HCT116 (cell line): Measurements from ENCODE around the gene TRAPPC14. TPM values are rescaled to one million over a fixed set of nuclear protein-coding genes. Genes with fewer than 3 reads are reported as not detected.
A peak's percentile ranks its signal among the peaks of the same experiment; 100 is the strongest.
"Not testable (repeated sequence)": the region's sequence is repeated elsewhere in the genome, so short reads cannot be mapped to it uniquely, and the experiment has no call there.

Experiments used
- ATAC-seq: fragments of 200-7000 bp; cut with Tn5 transposase; 2 replicates; pipeline ENCODE4 v1.9.1; 2020; ENCODE audit warnings: mild to moderate bottlenecking, moderate library complexity
- BruUV-seq: library from RNA; stranded (reverse); fragments of 400-500 nt; replicated peaks from 2 replicates; lab custom pipeline; 2021; lab: Mats Ljungman, UMichigan
- CTCF ChIA-PET: fragments of 300-600 bp; sonication (Branson Sonifier 250); formaldehyde crosslinking; loops from one replicate; lab custom pipeline; 2021; ENCODE audit warnings: antibody characterized with exemption; lab: Charles Lee
- POLR2A ChIA-PET: fragments of 300-600, 350-600 bp; sonication (Branson Sonifier 250); formaldehyde crosslinking; loops from one replicate; lab custom pipeline; 2021; ENCODE audit warnings: antibody characterized with exemption; lab: Charles Lee
- RAD21 ChIA-PET, 2 experiments: fragments of 300-600 bp; sonication (Branson Sonifier 250); formaldehyde crosslinking; loops; one replicate each; lab custom pipeline; 2023; ENCODE audit warnings: low total read pairs in 2 of 2; ENCODE audit not compliant: uncharacterized antibody in 2 of 2, unreplicated experiment in 2 of 2, low non-redundant PET in 1 of 2; lab: Charles Lee
- DNase-seq: peaks from one replicate; pipeline ENCODE4 v3.0.0-alpha.2; 2010; ENCODE audit warnings: low read depth, low spot score
- H2AFZ ChIP-seq: fragments of 200-600 bp; shearing (Covaris generic), sonication (generic); 2 replicates; pipeline ENCODE4 v1.6.1; 2017; ENCODE audit warnings: low read depth, mixed run types, mixed read lengths, antibody characterized with exemption, low read length; ENCODE audit not compliant: poor library complexity, severe bottlenecking
- H3K27ac ChIP-seq: 2 replicates; pipeline ENCODE4 v1.5.1; 2012; ENCODE audit warnings: low read depth, low read length
- H3K27me3 ChIP-seq: fragments of 200-600 bp; sonication (generic); 2 replicates; pipeline ENCODE4 v1.6.1; 2016; ENCODE audit warnings: mixed run types, low read length, mixed read lengths; ENCODE audit not compliant: insufficient read depth
- H3K36me3 ChIP-seq, 2 experiments: fragments of 200-500 bp in 1 of 2; fragments of 200-600 bp in 1 of 2; sonication (Bioruptor generic) in 1 of 2; sonication (generic) in 1 of 2; 2 replicates each; pipeline versions ENCODE4 v1.5.1 to v1.6.1; 2014 to 2016; ENCODE audit warnings: low read length in 2 of 2, inconsistent platforms in 1 of 2, mixed read lengths in 1 of 2, mixed run types in 1 of 2; ENCODE audit not compliant: insufficient read depth in 2 of 2, control insufficient read depth in 1 of 2
- H3K4me1 ChIP-seq, 2 experiments: fragments of 200-600 bp in 1 of 2; sonication (generic) in 1 of 2; 2 replicates each; pipeline versions ENCODE4 v1.5.1 to v1.6.1; 2012 to 2017; ENCODE audit warnings: low read length in 2 of 2, inconsistent platforms in 1 of 2, mild to moderate bottlenecking in 1 of 2, mixed read lengths in 1 of 2, mixed run types in 1 of 2, moderate library complexity in 1 of 2; ENCODE audit not compliant: insufficient read depth in 2 of 2, control insufficient read depth in 1 of 2
- H3K4me2 ChIP-seq: fragments of 200-600 bp; sonication (generic); 2 replicates; pipeline ENCODE4 v1.6.1; 2017; ENCODE audit warnings: mixed run types, low read length, mixed read lengths
- H3K4me3 ChIP-seq, 2 experiments: fragments of 200-600 bp in 1 of 2; sonication (generic) in 1 of 2; replicated peaks in 1 of 2; 2 replicates each; pipeline ENCODE4 v1.5.1; 2011 to 2016; ENCODE audit warnings: low read length in 2 of 2, control low read depth in 1 of 2, low read depth in 1 of 2, mild to moderate bottlenecking in 1 of 2, mixed read lengths in 1 of 2, mixed run types in 1 of 2
- H3K79me2 ChIP-seq: fragments of 200-600 bp; sonication (generic); 2 replicates; pipeline ENCODE4 v1.6.1; 2017; ENCODE audit warnings: mild to moderate bottlenecking, mixed run types, low read length, moderate library complexity, mixed read lengths; ENCODE audit not compliant: insufficient read depth
- H3K9ac ChIP-seq: fragments of 200-600 bp; sonication (generic); 2 replicates; pipeline ENCODE4 v1.6.1; 2016; ENCODE audit warnings: low read length, mixed read lengths
- H3K9me2 ChIP-seq: fragments of 200-600 bp; sonication (generic), shearing (Covaris generic); 2 replicates; pipeline ENCODE4 v1.6.1; 2017; ENCODE audit warnings: mixed run types, mild to moderate bottlenecking, moderate library complexity; ENCODE audit not compliant: insufficient read depth
- H3K9me3 ChIP-seq, 2 experiments: fragments of 200-500 bp in 1 of 2; fragments of 200-600 bp in 1 of 2; sonication (Bioruptor generic) in 1 of 2; sonication (generic) in 1 of 2; 2 replicates each; pipeline ENCODE4 v1.6.1; 2014 to 2017; ENCODE audit warnings: low read length in 2 of 2, mixed read lengths in 2 of 2, inconsistent platforms in 1 of 2, low read depth in 1 of 2, mild to moderate bottlenecking in 1 of 2, mixed run types in 1 of 2, moderate library complexity in 1 of 2; ENCODE audit not compliant: control insufficient read depth in 1 of 2, insufficient read depth in 1 of 2
- H4K20me1 ChIP-seq: fragments of 200-600 bp; sonication (generic), shearing (Covaris generic); 2 replicates; pipeline ENCODE4 v1.6.1; 2017; ENCODE audit warnings: mixed run types, mild to moderate bottlenecking, moderate library complexity; ENCODE audit not compliant: insufficient read depth
- EGR1 ChIP-seq: IDR thresholded peaks from 2 replicates; pipeline ENCODE4 v1.6.1; 2012; ENCODE audit warnings: low read depth
- REST ChIP-seq: IDR thresholded peaks from 2 replicates; pipeline ENCODE4 v1.6.1; 2012; ENCODE audit warnings: low read depth
- intact Hi-C: fragments of 100-400 bp; cut with micrococcal nuclease; formaldehyde crosslinking; loops from 2 replicates; pipeline ENCODE4 v1.10.0; 2022
- total RNA-seq: library from RNA; stranded (reverse); gene quantifications from one replicate; pipeline ENCODE4 v1.2.1, GENCODE V29; 2021; ENCODE audit not compliant: unreplicated experiment

Gene TRAPPC14
- total RNA-seq, 1 experiment from 2014 or later = 23.2 TPM

DNA sequence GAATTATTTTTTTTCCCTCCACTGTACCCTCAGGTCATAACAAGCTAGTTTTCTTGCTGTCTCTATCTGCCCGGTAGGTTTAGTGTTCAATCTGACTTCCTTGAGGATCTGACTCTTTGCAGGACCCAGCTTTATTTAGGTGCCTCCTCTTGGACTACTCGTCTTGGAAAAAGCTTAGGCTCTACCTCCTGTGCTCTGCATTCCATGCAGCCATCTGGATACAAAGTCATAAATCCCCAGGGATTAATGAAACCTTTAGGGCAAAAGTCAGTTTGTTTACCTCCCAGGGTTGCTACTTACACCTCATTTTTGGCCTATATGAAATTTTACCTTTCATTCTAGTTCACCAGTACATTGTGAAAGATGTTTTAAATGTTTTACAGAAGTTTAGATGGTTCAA lies 27.2 kb upstream of the TRAPPC14 start (continued):
- TF ChIP-seq REST = no peak

DNA sequence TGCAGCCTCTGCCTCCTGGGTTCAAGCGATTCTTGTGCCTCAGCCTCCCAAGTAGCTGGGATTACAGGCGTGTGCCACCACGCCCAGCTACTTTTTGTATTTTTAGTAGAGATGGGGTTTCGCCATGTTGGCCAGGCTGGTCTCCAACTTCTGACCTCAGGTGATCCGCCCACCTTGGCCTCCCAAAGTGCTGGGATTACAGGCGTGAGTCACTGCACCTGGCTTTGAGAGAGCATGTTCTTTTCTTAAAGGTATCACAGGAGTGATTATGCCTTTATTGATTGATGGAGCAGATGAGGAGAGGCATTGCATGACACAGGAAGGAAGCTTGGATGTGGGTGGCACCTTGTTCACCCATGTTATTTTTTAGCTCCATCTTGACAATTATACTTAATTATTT lies 24.6 kb upstream of the TRAPPC14 start:
- H2AFZ ChIP-seq, H3K4me3 ChIP-seq, RAD21 ChIA-PET, H3K27me3 ChIP-seq, H3K36me3 ChIP-seq, H3K9me2 ChIP-seq, H3K79me2 ChIP-seq, H3K4me2 ChIP-seq, BruUV-seq, H3K9me3 ChIP-seq, intact Hi-C loops, H3K9ac ChIP-seq, H4K20me1 ChIP-seq, H3K4me1 ChIP-seq, CTCF ChIA-PET, DNase-seq, POLR2A ChIA-PET, H3K27ac ChIP-seq: not testable (repeated sequence)
- peak; percentile 52; the same call in 1 of the 2 replicates for ATAC-seq
- peak; percentile 56; the same call in 1 of the 2 replicates for TF ChIP-seq EGR1

- ATAC-seq, BruUV-seq, H3K27ac ChIP-seq, intact Hi-C loops, H3K9me3 ChIP-seq, H3K9me2 ChIP-seq, RAD21 ChIA-PET, H4K20me1 ChIP-seq, H3K27me3 ChIP-seq, H3K4me3 ChIP-seq, H3K4me2 ChIP-seq, H3K36me3 ChIP-seq, H3K9ac ChIP-seq, DNase-seq, POLR2A ChIA-PET, H3K79me2 ChIP-seq, CTCF ChIA-PET, H2AFZ ChIP-seq: not testable (repeated sequence)
- H3K4me1 ChIP-seq = peaks cover 7 to 12% of the 10 kb centered on the region in 2 experiments
Observed at GRCh38 chr7:100182616-100183015, 24.1 kb upstream of the TRAPPC14 start.

GRCh38 chr7:100180084-100180483 lies 21.6 kb upstream of the TRAPPC14 start:
- ATAC-seq, H3K9ac ChIP-seq, RAD21 ChIA-PET, H4K20me1 ChIP-seq, H3K79me2 ChIP-seq, H3K9me3 ChIP-seq, H3K27ac ChIP-seq, H3K27me3 ChIP-seq, DNase-seq, H3K4me3 ChIP-seq, POLR2A ChIA-PET, H2AFZ ChIP-seq, H3K9me2 ChIP-seq, intact Hi-C loops, H3K4me2 ChIP-seq, H3K36me3 ChIP-seq, BruUV-seq: not testable (repeated sequence)
- H3K4me1 ChIP-seq = peaks cover 9 to 19% of the 10 kb centered on the region in 2 experiments
- CTCF ChIA-PET = interaction anchor here (2.9 kb wide), 1 partner anchor 9 kb away, joined by 9 read pairs; no protein-coding TSS in a partner anchor
